Trophoblast cell (in vitro differentiated cells and primary cell): Measurements from ENCODE around the gene DCLRE1A.

ENCODE experiments used
- DNase-seq, 2 donors: peaks; one replicate each; pipeline ENCODE4 v3.0.0-alpha.2; 2016
- H2AFZ ChIP-seq: 2 replicates; pipeline ENCODE4 v1.6.1; 2013; ENCODE audit warnings: low read length, moderate library complexity, mild to moderate bottlenecking; ENCODE audit not compliant: insufficient read depth, poor library complexity
- H2AK5ac ChIP-seq: 2 replicates; pipeline ENCODE4 v1.6.1; 2013; ENCODE audit warnings: mild to moderate bottlenecking, low read length
- H2BK120ac ChIP-seq: 2 replicates; pipeline ENCODE4 v1.6.1; 2013; ENCODE audit warnings: low read length, mild to moderate bottlenecking, moderate library complexity; ENCODE audit not compliant: insufficient read depth, poor library complexity
- H2BK12ac ChIP-seq: 2 replicates; pipeline ENCODE4 v1.6.1; 2013; ENCODE audit warnings: mild to moderate bottlenecking, low read length, moderate library complexity
- H2BK5ac ChIP-seq: 2 replicates; pipeline ENCODE4 v1.6.1; 2013; ENCODE audit warnings: low read length, low read depth, moderate library complexity, mild to moderate bottlenecking; ENCODE audit not compliant: poor library complexity
- H3K14ac ChIP-seq: 2 replicates; pipeline ENCODE4 v1.6.1; 2013; ENCODE audit warnings: mild to moderate bottlenecking, low read length
- H3K18ac ChIP-seq: 2 replicates; pipeline ENCODE4 v1.6.1; 2013; ENCODE audit warnings: mild to moderate bottlenecking, low read length
- H3K23ac ChIP-seq: 2 replicates; pipeline ENCODE4 v1.6.1; 2013; ENCODE audit warnings: low read length
- H3K27ac ChIP-seq: 2 replicates; pipeline ENCODE4 v1.5.1; 2013; ENCODE audit warnings: low read depth, mild to moderate bottlenecking, inconsistent platforms, low read length, moderate library complexity
- H3K27me3 ChIP-seq: 2 replicates; pipeline ENCODE4 v1.6.1; 2013; ENCODE audit warnings: inconsistent platforms, mild to moderate bottlenecking, low read length, moderate library complexity; ENCODE audit not compliant: insufficient read depth
- H3K36me3 ChIP-seq, 2 experiments: 1 replicate in 1 of 2; 2 replicates in 1 of 2; pipeline ENCODE4 v1.6.1; 2013; ENCODE audit warnings: low read length in 2 of 2, mild to moderate bottlenecking in 2 of 2, moderate library complexity in 1 of 2; ENCODE audit not compliant: insufficient read depth in 2 of 2, control insufficient read depth in 1 of 2
- H3K4ac ChIP-seq: 2 replicates; pipeline ENCODE4 v1.6.1; 2013; ENCODE audit warnings: low read depth, mild to moderate bottlenecking, low read length, moderate library complexity
- H3K4me1 ChIP-seq, 2 experiments: 1 replicate in 1 of 2; 2 replicates in 1 of 2; pipeline ENCODE4 v1.6.1; 2013; ENCODE audit warnings: low read length in 2 of 2, mild to moderate bottlenecking in 2 of 2, moderate library complexity in 1 of 2; ENCODE audit not compliant: insufficient read depth in 2 of 2, control insufficient read depth in 1 of 2
- H3K4me2 ChIP-seq: 2 replicates; pipeline ENCODE4 v1.6.1; 2013; ENCODE audit warnings: inconsistent platforms, mild to moderate bottlenecking, low read length, moderate library complexity
- H3K4me3 ChIP-seq: 2 replicates; pipeline ENCODE4 v1.5.1; 2013; ENCODE audit warnings: mild to moderate bottlenecking, low read depth, low read length, inconsistent platforms
- H3K79me1 ChIP-seq: one replicate; pipeline ENCODE4 v1.6.1; 2013; ENCODE audit warnings: low read length
- H3K79me2 ChIP-seq: 2 replicates; pipeline ENCODE4 v1.6.1; 2013; ENCODE audit warnings: low read length, mild to moderate bottlenecking; ENCODE audit not compliant: control insufficient read depth, insufficient read depth, poor library complexity
- H3K9ac ChIP-seq: 2 replicates; pipeline ENCODE4 v1.6.1; 2013; ENCODE audit warnings: mild to moderate bottlenecking, low read length
- H3K9me3 ChIP-seq: 2 replicates; pipeline ENCODE4 v1.6.1; 2013; ENCODE audit warnings: low read depth, mild to moderate bottlenecking, control low read depth, inconsistent platforms, low read length; ENCODE audit not compliant: insufficient read depth
- H4K12ac ChIP-seq: 2 replicates; pipeline ENCODE4 v1.6.1; 2013; ENCODE audit warnings: low read depth, mild to moderate bottlenecking, low read length, moderate library complexity
- H4K8ac ChIP-seq: 2 replicates; pipeline ENCODE4 v1.6.1; 2013; ENCODE audit warnings: low read depth, mild to moderate bottlenecking, low read length, moderate library complexity
- H4K91ac ChIP-seq: one replicate; pipeline ENCODE4 v1.6.1; 2013; ENCODE audit warnings: low read depth, mild to moderate bottlenecking, low read length, moderate library complexity
- WGBS: extraction: QIAGEN DNeasy Blood & Tissue Kit; methylation state at CpG from one replicate; pipeline ENCODE4 v1.1.7; 2013; ENCODE audit warnings: missing lambda C conversion rate; ENCODE audit not compliant: insufficient read length, insufficient coverage; ENCODE audit errors: extremely low coverage; 5-methylcytosine and 5-hydroxymethylcytosine counted together

Gene DCLRE1A

DNA sequence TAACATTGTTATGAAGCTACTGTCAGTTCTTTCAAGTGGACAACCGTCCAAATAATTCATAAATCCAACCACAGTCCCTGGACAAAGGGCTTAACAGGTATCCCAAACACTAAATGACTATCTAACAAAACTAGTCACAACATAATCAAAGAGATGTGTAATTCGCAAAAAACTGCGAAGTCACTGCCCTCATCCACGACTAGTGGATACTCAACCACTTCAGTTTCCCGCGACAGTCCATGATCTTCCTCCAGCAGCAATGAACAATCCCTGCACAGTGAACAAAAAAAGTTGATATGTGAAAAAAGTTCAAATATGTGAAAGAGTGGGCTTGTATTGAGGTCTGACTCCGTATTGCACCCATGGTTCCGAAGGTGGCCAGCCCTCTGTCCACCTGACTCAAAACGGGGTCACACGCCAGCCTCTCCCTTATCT, 287 bp downstream of the DCLRE1A start:
- no CpG with 5 or more reads among the region's 10 CpGs for WGBS
- Histone ChIP-seq H3K79me1 (peaks cover 10% of the 10 kb centered on the region), H3K4me1 (peaks cover 0 to 9% of the 10 kb centered on the region in 2 experiments), H2BK120ac (peak overlapping the region; percentile 64), H4K12ac (peak overlapping the region; percentile 93), H2AFZ (peak overlapping the region; percentile 95), H2BK12ac (no peak overlapping the region), H3K18ac (peak overlapping the region; percentile 79), H2BK5ac (peak overlapping the region; percentile 51), H3K4ac (peak overlapping the region; percentile 42), H4K91ac (peak overlapping the region; percentile 93), H3K23ac (no peak overlapping the region), H3K14ac (peak overlapping the region; percentile 76), H3K27ac (no peak overlapping the region), H3K36me3 (no peaks in the 10 kb centered on the region), H3K27me3 (no peaks in the 10 kb centered on the region), H3K4me2 (peak overlapping the region; percentile 82), H3K9me3 (no peaks in the 10 kb centered on the region), H3K79me2 (peaks cover 10% of the 10 kb centered on the region), H3K9ac (peak overlapping the region; percentile 84), H4K8ac (peak overlapping the region; percentile 97), H3K4me3 (peak overlapping the region; percentile 76), H2AK5ac (no peak overlapping the region)
- DNase-seq: peak; percentile 1 to 17

DNA sequence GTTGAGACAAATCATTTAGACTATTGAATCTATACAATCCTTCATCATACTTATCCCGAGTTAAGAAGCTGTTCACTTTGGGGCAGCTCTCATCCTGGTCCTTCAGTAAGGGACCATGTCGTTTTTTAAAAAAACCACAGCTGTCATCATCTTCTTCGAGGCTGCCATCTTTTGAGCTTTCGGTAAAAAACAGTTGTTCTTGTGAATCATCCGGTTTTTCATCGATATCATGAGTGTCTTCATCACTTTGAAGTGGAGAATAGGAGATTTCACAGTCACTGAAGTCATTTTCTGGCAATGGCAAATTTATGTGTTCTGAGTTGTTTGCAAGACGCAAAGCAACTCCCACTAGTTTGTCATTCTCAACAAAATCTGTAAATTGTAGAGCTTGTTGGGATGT, 3.9 kb downstream of the DCLRE1A start:
- Histone ChIP-seq H3K27me3 (no peaks in the 10 kb centered on the region), H3K4me3 (no peak overlapping the region), H3K18ac (no peak overlapping the region), H2BK120ac (no peak overlapping the region), H3K79me1 (peaks cover 7% of the 10 kb centered on the region), H3K9ac (no peak overlapping the region), H3K27ac (no peak overlapping the region), H4K91ac (no peak overlapping the region), H3K9me3 (no peaks in the 10 kb centered on the region), H3K14ac (no peak overlapping the region), H3K79me2 (peaks cover 7% of the 10 kb centered on the region), H2AK5ac (no peak overlapping the region), H3K4me1 (peaks cover 0 to 4% of the 10 kb centered on the region in 2 experiments), H2AFZ (no peak overlapping the region), H4K12ac (no peak overlapping the region), H3K23ac (no peak overlapping the region), H4K8ac (no peak overlapping the region), H2BK12ac (no peak overlapping the region), H3K4ac (no peak overlapping the region), H3K36me3 (peaks cover 0 to 3% of the 10 kb centered on the region in 2 experiments), H3K4me2 (no peak overlapping the region), H2BK5ac (no peak overlapping the region)
- no peak for DNase-seq
- no CpG with 5 or more reads among the region's 7 CpGs for WGBS

GRCh38 chr10:113849140-113849803, 4.6 kb downstream of the DCLRE1A start:
- DNase-seq: no peak
- Histone ChIP-seq H3K36me3 (peaks cover 0 to 3% of the 10 kb centered on the region in 2 experiments), H3K9me3 (no peaks in the 10 kb centered on the region), H3K9ac (no peak overlapping the region), H4K91ac (no peak overlapping the region), H3K79me2 (peaks cover 3% of the 10 kb centered on the region), H2AFZ (no peak overlapping the region), H2BK12ac (no peak overlapping the region), H3K27me3 (no peaks in the 10 kb centered on the region), H3K79me1 (peaks cover 3% of the 10 kb centered on the region), H3K27ac (no peak overlapping the region), H3K18ac (no peak overlapping the region), H2AK5ac (no peak overlapping the region), H3K4me2 (no peak overlapping the region), H4K8ac (no peak overlapping the region), H2BK5ac (no peak overlapping the region), H4K12ac (no peak overlapping the region), H3K14ac (no peak overlapping the region), H3K23ac (no peak overlapping the region), H3K4ac (no peak overlapping the region), H2BK120ac (no peak overlapping the region), H3K4me3 (no peak overlapping the region), H3K4me1 (peaks cover 0 to 4% of the 10 kb centered on the region in 2 experiments)
- no CpG with 5 or more reads among the region's 5 CpGs for WGBS

- H4K8ac ChIP-seq: no peak overlapping the region
- no peaks in the 10 kb centered on the region for H3K4me1 ChIP-seq
- no peak overlapping the region for H4K91ac ChIP-seq
- no peaks in the 10 kb centered on the region for H3K79me1 ChIP-seq
- H2AFZ ChIP-seq: no peak overlapping the region
- WGBS: no CpG with 5 or more reads among the region's 2 CpGs
- no peak overlapping the region for H3K9ac ChIP-seq
- no peak overlapping the region for H3K4me2 ChIP-seq
- H3K36me3 ChIP-seq: peaks cover 0 to 3% of the 10 kb centered on the region in 2 experiments
- no peak overlapping the region for H3K27ac ChIP-seq
- no peak for DNase-seq
- no peak overlapping the region for H3K4ac ChIP-seq
- H3K27me3 ChIP-seq: no peaks in the 10 kb centered on the region
- H4K12ac ChIP-seq: no peak overlapping the region
- H3K79me2 ChIP-seq: no peaks in the 10 kb centered on the region
- H3K23ac ChIP-seq: no peak overlapping the region
- no peak overlapping the region for H2BK12ac ChIP-seq
- H2AK5ac ChIP-seq: no peak overlapping the region
- no peak overlapping the region for H2BK5ac ChIP-seq
- no peak overlapping the region for H3K14ac ChIP-seq
- no peak overlapping the region for H2BK120ac ChIP-seq
- no peaks in the 10 kb centered on the region for H3K9me3 ChIP-seq
- no peak overlapping the region for H3K4me3 ChIP-seq
- no peak overlapping the region for H3K18ac ChIP-seq
These were observed 7.8 kb downstream of the DCLRE1A start for GRCh38 chr10:113846036-113846435.
